ENCODE results near the gene SET. TPM values are rescaled to one million over a fixed set of nuclear protein-coding genes. Genes with fewer than 3 reads are reported as not detected.
A peak's percentile ranks its signal among the peaks of the same experiment; 100 is the strongest.

The SET gene
- total RNA-seq, 2 experiments from 2014 or later = 578 to 592 TPM

- POLR2A ChIA-PET = no interaction called here
- intact Hi-C loops (cut with micrococcal nuclease) = loop anchor here (1.0 to 5.0 kb wide), 4 partner anchors 13 to 114 kb away; partner anchors contain the start of genes DYNC2I2 and ENDOG
- H3K9me3 Mint-ChIP-seq = no peaks in the 10 kb centered on the region
- no peaks in the 10 kb centered on the region for H3K27me3 Mint-ChIP-seq
- H3K4me3 Mint-ChIP-seq = peak overlapping the region; percentile 73
- H3K36me3 Mint-ChIP-seq = no peaks in the 10 kb centered on the region
- CTCF ChIA-PET = no interaction called here
- H3K4me1 Mint-ChIP-seq (ENCODE audit: low read depth) = peaks cover 12% of the 10 kb centered on the region
- H3K27ac Mint-ChIP-seq = peak overlapping the region; percentile 33
- DNase-seq = peak; percentile 32
These were observed 14.1 kb downstream of the SET start for GRCh38 chr9:128702949-128703615.

GRCh38 chr9:128703616-128704355, 14.8 kb downstream of the SET start:
- intact Hi-C loops (cut with micrococcal nuclease) = loop anchor here (2.0 to 5.0 kb wide), 3 partner anchors 19 to 114 kb away; partner anchors contain the start of genes DYNC2I2 and ENDOG
- H3K36me3 Mint-ChIP-seq = no peaks in the 10 kb centered on the region
- H3K4me1 Mint-ChIP-seq (ENCODE audit: low read depth) = peaks cover 12% of the 10 kb centered on the region
- ChIA-PET POLR2A (no interaction called here), CTCF (no interaction called here)
- no peak for DNase-seq
- no peaks in the 10 kb centered on the region for H3K27me3 Mint-ChIP-seq
- H3K4me3 Mint-ChIP-seq = peak overlapping the region; percentile 73
- peak overlapping the region; percentile 33 for H3K27ac Mint-ChIP-seq
- no peaks in the 10 kb centered on the region for H3K9me3 Mint-ChIP-seq

GRCh38 chr9:128704356-128704670, 15.3 kb downstream of the SET start:
- Mint-ChIP-seq H3K9me3 (no peaks in the 10 kb centered on the region), H3K4me3 (no peak overlapping the region), H3K27ac (no peak overlapping the region), H3K4me1 (ENCODE audit: low read depth) (peaks cover 12% of the 10 kb centered on the region), H3K36me3 (no peaks in the 10 kb centered on the region), H3K27me3 (no peaks in the 10 kb centered on the region)
- intact Hi-C loops (cut with micrococcal nuclease) = loop anchor here (5.0 kb wide), 2 partner anchors 47 to 113 kb away; partner anchors contain the start of genes DYNC2I2 and ENDOG
- ChIA-PET CTCF (no interaction called here), POLR2A (no interaction called here)
- no peak for DNase-seq

- Mint-ChIP-seq H3K36me3 (no peaks in the 10 kb centered on the region), H3K9me3 (no peaks in the 10 kb centered on the region), H3K27me3 (no peaks in the 10 kb centered on the region), H3K27ac (no peak overlapping the region), H3K4me3 (no peak overlapping the region), H3K4me1 (ENCODE audit: low read depth) (peaks cover 12% of the 10 kb centered on the region)
- ChIA-PET POLR2A (no interaction called here), CTCF (interaction anchor here (1.0 kb wide), 1 partner anchor 427 kb away, joined by 3 read pairs; no protein-coding TSS in a partner anchor)
- intact Hi-C loops (cut with micrococcal nuclease) = no loop called here
- no peak for DNase-seq
These were observed 16.3 kb downstream of the SET start for GRCh38 chr9:128705051-128705965.

- POLR2A ChIA-PET = interaction anchor here (1.7 kb wide), 1 partner anchor 9 kb away, joined by 6 read pairs; no protein-coding TSS in a partner anchor
- Mint-ChIP-seq H3K4me1 (ENCODE audit: low read depth) (peaks cover 12% of the 10 kb centered on the region), H3K36me3 (no peaks in the 10 kb centered on the region), H3K27ac (no peak overlapping the region), H3K4me3 (no peak overlapping the region), H3K27me3 (no peaks in the 10 kb centered on the region), H3K9me3 (no peaks in the 10 kb centered on the region)
- no peak for DNase-seq
- CTCF ChIA-PET = interaction anchor here (0.9 kb wide), 1 partner anchor 60 kb away, joined by 5 read pairs; no protein-coding TSS in a partner anchor
- intact Hi-C loops (cut with micrococcal nuclease) = no loop called here
These were observed 17.0 kb downstream of the SET start for GRCh38 chr9:128706045-128706444.

- Mint-ChIP-seq H3K9me3 (no peaks in the 10 kb centered on the region), H3K36me3 (no peaks in the 10 kb centered on the region), H3K27ac (no peak overlapping the region), H3K27me3 (no peaks in the 10 kb centered on the region), H3K4me1 (ENCODE audit: low read depth) (peaks cover 7% of the 10 kb centered on the region), H3K4me3 (no peak overlapping the region)
- no peak for DNase-seq
- CTCF ChIA-PET = interaction anchor here (0.9 kb wide), 1 partner anchor 60 kb away, joined by 5 read pairs; no protein-coding TSS in a partner anchor
- intact Hi-C loops (cut with micrococcal nuclease) = no loop called here
- POLR2A ChIA-PET = interaction anchor here (1.7 kb wide), 2 partner anchors 9 to 16 kb away, joined by 5 to 6 read pairs; no protein-coding TSS in a partner anchor
These were observed 17.8 kb downstream of the SET start for GRCh38 chr9:128706671-128707381.

- ChIA-PET CTCF (no interaction called here), POLR2A (interaction anchor here (1.7 kb wide), 2 partner anchors 10 to 15 kb away, joined by 5 to 6 read pairs; no protein-coding TSS in a partner anchor)
- Mint-ChIP-seq H3K36me3 (no peaks in the 10 kb centered on the region), H3K4me1 (ENCODE audit: low read depth) (peaks cover 5% of the 10 kb centered on the region), H3K9me3 (no peaks in the 10 kb centered on the region), H3K27ac (no peak overlapping the region), H3K27me3 (no peaks in the 10 kb centered on the region), H3K4me3 (no peak overlapping the region)
- intact Hi-C loops (cut with micrococcal nuclease) = no loop called here
- no peak for DNase-seq
These were observed 18.4 kb downstream of the SET start for GRCh38 chr9:128707446-128707845.

GRCh38 chr9:128712451-128713410, 23.7 kb downstream of the SET start:
- CTCF ChIA-PET = interaction anchor here (1.2 kb wide), 1 partner anchor 11 kb away, joined by 3 read pairs; the partner anchor contains the start of gene PKN3
- POLR2A ChIA-PET = interaction anchor here (0.5 kb wide), 1 partner anchor 195 kb away, joined by 4 read pairs; no protein-coding TSS in a partner anchor
- no peak for DNase-seq
- H3K27ac Mint-ChIP-seq = no peak overlapping the region
- H3K27me3 Mint-ChIP-seq = no peaks in the 10 kb centered on the region
- no peaks in the 10 kb centered on the region for H3K9me3 Mint-ChIP-seq
- no peaks in the 10 kb centered on the region for H3K36me3 Mint-ChIP-seq
- no peaks in the 10 kb centered on the region for H3K4me1 Mint-ChIP-seq (ENCODE audit: low read depth)
- no peak overlapping the region for H3K4me3 Mint-ChIP-seq
- intact Hi-C loops (cut with micrococcal nuclease) = no loop called here

GRCh38 chr9:128713411-128713780, 24.4 kb downstream of the SET start:
- no peaks in the 10 kb centered on the region for H3K36me3 Mint-ChIP-seq
- no peaks in the 10 kb centered on the region for H3K9me3 Mint-ChIP-seq
- intact Hi-C loops (cut with micrococcal nuclease) = no loop called here
- no peak overlapping the region for H3K27ac Mint-ChIP-seq
- ChIA-PET POLR2A (interaction anchor here (0.7 kb wide), 1 partner anchor 10 kb away, joined by 3 read pairs; the partner anchor contains the start of gene ZDHHC12), CTCF (interaction anchor here (1.2 kb wide), 1 partner anchor 11 kb away, joined by 3 read pairs; the partner anchor contains the start of gene PKN3)
- no peaks in the 10 kb centered on the region for H3K27me3 Mint-ChIP-seq
- no peak for DNase-seq
- no peaks in the 10 kb centered on the region for H3K4me1 Mint-ChIP-seq (ENCODE audit: low read depth)
- H3K4me3 Mint-ChIP-seq = no peak overlapping the region

GRCh38 chr9:128713941-128714573, 25.0 kb downstream of the SET start:
- CTCF ChIA-PET = no interaction called here
- H3K4me1 Mint-ChIP-seq (ENCODE audit: low read depth) = no peaks in the 10 kb centered on the region
- POLR2A ChIA-PET = interaction anchor here (0.7 kb wide), 1 partner anchor 10 kb away, joined by 3 read pairs; the partner anchor contains the start of gene ZDHHC12
- H3K27ac Mint-ChIP-seq = no peak overlapping the region
- no peak for DNase-seq
- H3K9me3 Mint-ChIP-seq = no peaks in the 10 kb centered on the region
- no peaks in the 10 kb centered on the region for H3K27me3 Mint-ChIP-seq
- no peaks in the 10 kb centered on the region for H3K36me3 Mint-ChIP-seq
- intact Hi-C loops (cut with micrococcal nuclease) = no loop called here
- H3K4me3 Mint-ChIP-seq = no peak overlapping the region

Measured in activated CD4-positive, alpha-beta memory T cell treated with anti-CD3 and anti-CD28 coated beads for 36 hours (primary cell).